Common myeloid progenitor, CD34-positive (primary cell): Measurements from ENCODE around the gene PIWIL4. TPM values are rescaled to one million over a fixed set of nuclear protein-coding genes. Genes with fewer than 3 reads are reported as not detected.

Source experiments
- CTCF ChIA-PET: fragments of 350-600 bp; sonication (Branson Sonifier 250); formaldehyde crosslinking; loops from one replicate; lab custom pipeline; 2021; ENCODE audit warnings: antibody characterized with exemption; lab: Charles Lee
- POLR2A ChIA-PET: fragments of 350-600 bp; sonication (Branson Sonifier 250); formaldehyde crosslinking; loops from one replicate; lab custom pipeline; 2021; ENCODE audit warnings: antibody characterized with exemption; lab: Charles Lee
- DNase-seq, 3 donors: peaks; one replicate each; pipeline versions ENCODE4 v3.0.0 to v3.0.0-alpha.2; 2013
- H3K27ac ChIP-seq, 2 experiments: 1 replicate in 1 of 2; 2 replicates in 1 of 2; pipeline ENCODE4 v1.7.0; 2013; ENCODE audit warnings: inconsistent platforms in 2 of 2, low read length in 2 of 2, mild to moderate bottlenecking in 2 of 2, low read depth in 1 of 2, moderate library complexity in 1 of 2; ENCODE audit not compliant: severe bottlenecking in 2 of 2, insufficient read depth in 1 of 2, poor library complexity in 1 of 2
- H3K27me3 ChIP-seq, 5 experiments: replicated peaks in 2 of 5; 1 replicate in 3 of 5; 2 replicates in 2 of 5; pipeline versions ENCODE4 v1.6.1 to v1.7.0; 2013; ENCODE audit warnings: low read length in 4 of 5, mild to moderate bottlenecking in 2 of 5, moderate library complexity in 2 of 5, inconsistent platforms in 1 of 5; ENCODE audit not compliant: insufficient read depth in 5 of 5, control insufficient read depth in 4 of 5
- H3K36me3 ChIP-seq, 4 experiments: 1 replicate in 2 of 4; 2 replicates in 2 of 4; pipeline versions ENCODE4 v1.6.1 to v1.7.0; 2013; ENCODE audit warnings: low read length in 3 of 4, control low read depth in 1 of 4, mild to moderate bottlenecking in 1 of 4; ENCODE audit not compliant: control insufficient read depth in 4 of 4, insufficient read depth in 4 of 4
- H3K4me1 ChIP-seq, 4 experiments: 1 replicate in 3 of 4; 2 replicates in 1 of 4; pipeline versions ENCODE4 v1.6.1 to v1.7.1; 2013; ENCODE audit warnings: low read length in 3 of 4, mild to moderate bottlenecking in 3 of 4, control low read depth in 1 of 4, inconsistent platforms in 1 of 4, moderate library complexity in 1 of 4; ENCODE audit not compliant: control insufficient read depth in 4 of 4, insufficient read depth in 4 of 4; ENCODE audit errors: control extremely low read depth in 1 of 4
- H3K4me3 ChIP-seq, 7 experiments: 1 replicate in 4 of 7; 2 replicates in 3 of 7; pipeline versions ENCODE4 v1.5.1 to v1.7.0; 2013; ENCODE audit warnings: mild to moderate bottlenecking in 7 of 7, low read length in 6 of 7, moderate library complexity in 6 of 7, inconsistent platforms in 2 of 7, low read depth in 2 of 7, control low read depth in 1 of 7; ENCODE audit not compliant: insufficient read depth in 4 of 7, control insufficient read depth in 1 of 7; ENCODE audit errors: extremely low read depth in 1 of 7
- H3K9me3 ChIP-seq, 5 experiments: 1 replicate in 4 of 5; 2 replicates in 1 of 5; pipeline versions ENCODE4 v1.6.1 to v1.7.1; 2013; ENCODE audit warnings: low read length in 4 of 5, mild to moderate bottlenecking in 2 of 5, inconsistent platforms in 1 of 5, low read depth in 1 of 5, moderate library complexity in 1 of 5; ENCODE audit not compliant: control insufficient read depth in 4 of 5, insufficient read depth in 2 of 5; ENCODE audit errors: control extremely low read depth in 1 of 5
- WGBS: methylation state at CpG from one replicate; pipeline ENCODE4 v1.1.5; 2013; ENCODE audit not compliant: insufficient coverage; 5-methylcytosine and 5-hydroxymethylcytosine counted together
- polyA plus RNA-seq: library from polyadenylated mRNA; unstranded; fragments of 120-200 nt; gene quantifications from one replicate; pipeline ENCODE4 v1.2.1, GENCODE V29; 2013

The PIWIL4 gene
- 3.0 TPM for polyA plus RNA-seq

GRCh38 chr11:94567181-94567670, at the start of gene PIWIL4:
Gene PIWIL4 (plus strand): TSS chr11:94567368. CDS start chr11:94567519, 151 bp downstream.
- no peak within 1 kb of the TSS for H3K4me3 ChIP-seq
- no peaks in the 10 kb centered on the region for H3K36me3 ChIP-seq
- H3K9me3 ChIP-seq: no peaks in the 10 kb centered on the region
- H3K27me3 ChIP-seq: no peaks in the 10 kb centered on the region
- H3K4me1 ChIP-seq: no peaks in the 10 kb centered on the region
- DNase-seq: no peak
- ChIA-PET CTCF (interaction anchor here (1.9 kb wide), 1 partner anchor 47 kb away, joined by 4 read pairs; no protein-coding TSS in a partner anchor), POLR2A (no interaction called here)
- 97% methylated on average over 15 of the region's 25 CpGs for WGBS
- no peak within 1 kb of the TSS for H3K27ac ChIP-seq

DNA sequence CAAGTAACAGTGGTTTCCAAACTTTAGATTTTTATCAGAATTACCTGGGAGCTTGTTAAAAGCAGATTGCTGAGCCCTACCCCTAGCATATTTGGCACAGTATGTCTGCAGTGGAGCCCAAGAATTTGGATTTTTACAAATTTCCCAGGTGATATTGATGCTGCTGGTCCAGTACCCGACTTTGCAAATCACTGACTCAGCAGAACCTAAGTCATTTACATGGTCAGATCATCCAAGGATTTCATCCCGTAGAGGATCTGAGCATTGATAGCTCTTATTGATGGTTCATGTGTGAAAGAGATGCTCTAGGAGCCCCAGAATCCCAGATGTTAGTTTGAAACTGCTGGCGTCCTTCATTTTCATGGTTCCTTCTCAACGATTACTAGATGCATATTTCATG, 48.9 kb upstream of the PIWIL4 start:
- Histone ChIP-seq H3K27ac (no peak overlapping the region), H3K4me3 (no peak overlapping the region), H3K36me3 (no peaks in the 10 kb centered on the region), H3K27me3 (peaks cover 0 to 2% (median 0%) of the 10 kb centered on the region in 5 experiments), H3K9me3 (no peaks in the 10 kb centered on the region), H3K4me1 (peaks cover 0 to 3% (median under 1%) of the 10 kb centered on the region in 4 experiments)
- 83% methylated on average over 2 of the region's 4 CpGs for WGBS
- POLR2A ChIA-PET: no interaction called here
- CTCF ChIA-PET: interaction anchor here (0.5 to 9.1 kb wide), 8 partner anchors 15 to 223 kb away, joined by 3 to 109 read pairs (median 4); no protein-coding TSS in a partner anchor
- no peak for DNase-seq

- peak; percentile 25 to 65 (median 52) for DNase-seq
- no peaks in the 10 kb centered on the region for H3K9me3 ChIP-seq
- peaks cover 0 to 2% (median 0%) of the 10 kb centered on the region in 5 experiments for H3K27me3 ChIP-seq
- H3K36me3 ChIP-seq: no peaks in the 10 kb centered on the region
- no peak overlapping the region for H3K27ac ChIP-seq
- WGBS: no CpG with 5 or more reads among the region's 5 CpGs
- CTCF ChIA-PET: interaction anchor here (0.6 to 9.1 kb wide), 18 partner anchors 8 to 1659 kb away, joined by 3 to 109 read pairs (median 4); partner anchors contain the start of gene PIWIL4
- H3K4me1 ChIP-seq: no peaks in the 10 kb centered on the region
- POLR2A ChIA-PET: no interaction called here
- H3K4me3 ChIP-seq: no peak overlapping the region
Measured at GRCh38 chr11:94519478-94520084, 47.6 kb upstream of the PIWIL4 start.

GRCh38 chr11:94521684-94522083, 45.5 kb upstream of the PIWIL4 start:
- CTCF ChIA-PET: interaction anchor here (0.8 to 9.1 kb wide), 7 partner anchors 14 to 117 kb away, joined by 3 to 109 read pairs (median 4); partner anchors contain the start of gene PIWIL4
- H3K27ac ChIP-seq: no peak overlapping the region
- no peak overlapping the region for H3K4me3 ChIP-seq
- POLR2A ChIA-PET: no interaction called here
- H3K9me3 ChIP-seq: no peaks in the 10 kb centered on the region
- H3K36me3 ChIP-seq: no peaks in the 10 kb centered on the region
- 62% methylated on average over 4 of the region's 5 CpGs for WGBS
- peak; percentile 22 to 36 (median 35) for DNase-seq
- H3K4me1 ChIP-seq: peaks cover 3 to 11% (median 6%) of the 10 kb centered on the region in 4 experiments
- no peaks in the 10 kb centered on the region for H3K27me3 ChIP-seq

- CTCF ChIA-PET: interaction anchor here (9.1 kb wide), 1 partner anchor 72 kb away, joined by 109 read pairs; no protein-coding TSS in a partner anchor
- no CpG with 5 or more reads among the region's 1 CpG for WGBS
Measured at GRCh38 chr11:94524341-94524740, 42.8 kb upstream of the PIWIL4 start.

DNA sequence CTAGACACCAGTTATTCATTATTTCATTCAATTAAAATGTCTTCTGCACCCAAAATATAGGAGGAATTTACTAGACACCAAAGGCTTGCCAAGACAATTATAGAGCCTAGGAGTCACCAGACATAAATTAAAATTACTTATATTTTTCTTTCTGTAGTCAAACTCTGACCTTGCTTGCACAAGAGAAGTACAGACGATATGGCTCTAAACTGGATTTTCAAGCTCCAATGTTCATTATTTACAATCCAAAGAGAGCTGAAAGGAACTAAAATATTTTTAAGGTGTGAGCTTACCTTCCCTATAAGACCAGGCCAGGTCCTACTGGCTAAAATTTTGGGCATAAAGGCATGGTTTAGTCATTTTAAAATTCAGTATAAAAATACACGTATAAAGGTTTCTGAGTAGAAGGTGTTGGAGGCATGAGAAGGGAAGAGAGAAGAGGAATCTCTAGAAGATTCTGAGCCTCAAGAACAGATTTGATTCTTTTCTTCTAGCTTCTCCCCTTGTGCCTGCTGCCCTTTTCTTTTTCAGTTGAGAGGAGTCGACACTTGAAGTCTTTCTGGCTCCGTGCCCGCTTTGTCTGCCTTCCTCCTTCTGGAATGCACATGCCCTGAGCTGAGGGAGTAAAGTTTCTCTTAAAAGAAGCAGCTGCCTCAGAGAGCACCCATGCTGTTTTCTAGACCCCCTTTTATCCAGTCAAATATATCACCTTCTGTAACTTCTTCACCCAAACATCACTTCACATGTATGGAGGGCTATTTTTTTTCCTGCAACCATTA, 41.4 kb upstream of the PIWIL4 start:
- CTCF ChIA-PET: interaction anchor here (0.9 to 1.4 kb wide), 3 partner anchors 9 to 72 kb away, joined by 3 to 5 read pairs (median 5); no protein-coding TSS in a partner anchor
- no peak overlapping the region for H3K27ac ChIP-seq
- no peaks in the 10 kb centered on the region for H3K36me3 ChIP-seq
- no peaks in the 10 kb centered on the region for H3K27me3 ChIP-seq
- 100% methylated on average over 1 of the region's 5 CpGs for whole genome bisulfite sequencing
- H3K9me3 ChIP-seq: no peaks in the 10 kb centered on the region
- peak; percentile 17 to 72 (median 67) for DNase-seq
- POLR2A ChIA-PET: no interaction called here
- peaks cover 3 to 15% (median 8%) of the 10 kb centered on the region in 4 experiments for H3K4me1 ChIP-seq
- no peak overlapping the region for H3K4me3 ChIP-seq

More at GRCh38 chr11:94524341-94524740, 42.8 kb upstream of the PIWIL4 start:
- POLR2A ChIA-PET: no interaction called here
- DNase-seq: no peak
- H3K27me3 ChIP-seq: no peaks in the 10 kb centered on the region
- H3K36me3 ChIP-seq: no peaks in the 10 kb centered on the region
- H3K4me1 ChIP-seq: peaks cover 3 to 15% (median 8%) of the 10 kb centered on the region in 4 experiments
- no peak overlapping the region for H3K27ac ChIP-seq
- H3K9me3 ChIP-seq: no peaks in the 10 kb centered on the region
- no peak overlapping the region for H3K4me3 ChIP-seq
